HG02840 (cell line): ENCODE results near the gene LPAR3.

ENCODE experiments used
- ATAC-seq: cut with Tn5 transposase; IDR thresholded peaks from one replicate; pipeline ENCODE4 v1.9.1; 2021; ENCODE audit warnings: mild to moderate bottlenecking, moderate library complexity, moderate number of reproducible peaks; ENCODE audit not compliant: unreplicated experiment, low FRiP score

The LPAR3 gene

GRCh38 chr1:84833194-84833593, 59.8 kb downstream of the LPAR3 start:
- ATAC-seq: no peak

GRCh38 chr1:84830136-84830535, 62.9 kb downstream of the LPAR3 start:
- ATAC-seq: no peak

GRCh38 chr1:84827976-84828375, 65.0 kb downstream of the LPAR3 start:
- no peak for ATAC-seq

DNA sequence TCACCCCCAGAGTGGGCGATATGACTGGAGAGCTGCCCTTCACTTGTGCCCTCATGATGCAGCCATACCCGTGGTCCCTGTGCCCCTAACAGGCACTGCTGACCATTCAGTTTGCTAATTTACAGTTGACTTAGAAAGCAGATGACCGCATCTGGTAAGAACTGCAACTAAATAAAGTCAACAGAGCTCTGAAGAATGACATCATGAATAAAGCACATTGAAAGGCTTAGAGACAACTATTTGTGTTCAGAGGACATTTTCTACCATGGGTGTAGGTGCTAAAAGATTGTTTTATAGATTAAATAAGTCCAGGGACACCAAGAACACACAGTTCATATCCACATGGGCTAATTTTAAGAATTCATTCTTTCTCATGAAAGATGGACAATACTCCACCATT, 65.5 kb downstream of the LPAR3 start:
- ATAC-seq: no peak

GRCh38 chr1:84825161-84825560, 67.8 kb downstream of the LPAR3 start:
- ATAC-seq: no peak

DNA sequence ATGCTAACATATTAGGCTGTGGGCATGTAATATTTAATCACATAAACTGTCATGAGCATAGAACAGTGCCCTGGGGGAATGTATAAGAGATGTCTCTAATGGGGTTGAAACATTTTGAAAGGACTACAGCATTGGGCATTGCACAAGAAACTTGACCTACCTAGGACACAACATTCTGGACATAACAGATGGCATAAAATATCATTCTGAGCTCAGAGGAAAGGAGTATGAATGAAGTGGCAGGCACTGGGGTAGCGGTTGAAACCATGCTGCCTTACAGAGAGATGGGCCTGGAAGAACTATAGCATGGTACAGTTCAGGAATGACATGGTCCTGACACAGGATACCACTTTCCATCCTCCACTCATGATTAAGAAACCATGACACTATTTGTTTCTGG, 69.0 kb downstream of the LPAR3 start:
- no peak for ATAC-seq

DNA sequence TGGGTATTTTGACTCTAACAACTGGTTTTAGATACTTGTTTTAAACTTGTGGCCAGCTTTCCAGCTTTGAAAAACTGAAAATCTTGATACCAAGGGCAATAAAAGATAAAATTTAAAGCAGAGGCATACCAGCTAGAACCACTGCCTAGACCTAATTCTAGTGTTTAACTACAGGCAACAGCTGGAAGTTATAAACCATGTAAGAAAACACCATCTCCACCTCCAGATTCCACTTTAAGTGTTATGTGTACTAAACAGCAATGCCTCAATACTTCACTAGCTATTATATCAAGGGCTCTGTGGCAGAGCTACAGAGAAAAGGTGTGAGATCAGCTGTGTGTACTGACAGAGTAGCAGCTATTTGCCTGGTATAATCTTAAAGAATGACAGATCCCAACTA, 69.5 kb downstream of the LPAR3 start:
- no peak for ATAC-seq

- no peak for ATAC-seq
These were observed 82.7 kb downstream of the LPAR3 start for GRCh38 chr1:84810343-84810742.

DNA sequence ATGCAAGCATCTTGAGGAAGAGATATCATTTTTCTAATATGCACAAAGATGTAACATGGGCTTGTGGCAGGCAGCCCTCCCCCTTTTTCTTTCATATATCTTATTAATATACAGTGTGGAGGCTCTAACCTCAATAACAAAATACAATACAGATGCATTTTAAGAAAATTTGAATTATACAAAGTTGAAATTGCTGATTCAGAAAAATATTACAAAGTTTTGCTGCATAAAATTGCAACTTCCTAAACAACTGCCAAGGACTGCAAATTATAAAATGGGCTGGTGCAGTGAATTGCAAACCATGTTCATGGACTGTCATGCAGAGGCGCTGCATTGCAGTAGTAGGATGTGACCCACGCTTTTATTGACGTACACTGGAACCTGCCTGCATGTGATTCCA, 84.0 kb downstream of the LPAR3 start:
- no peak for ATAC-seq

DNA sequence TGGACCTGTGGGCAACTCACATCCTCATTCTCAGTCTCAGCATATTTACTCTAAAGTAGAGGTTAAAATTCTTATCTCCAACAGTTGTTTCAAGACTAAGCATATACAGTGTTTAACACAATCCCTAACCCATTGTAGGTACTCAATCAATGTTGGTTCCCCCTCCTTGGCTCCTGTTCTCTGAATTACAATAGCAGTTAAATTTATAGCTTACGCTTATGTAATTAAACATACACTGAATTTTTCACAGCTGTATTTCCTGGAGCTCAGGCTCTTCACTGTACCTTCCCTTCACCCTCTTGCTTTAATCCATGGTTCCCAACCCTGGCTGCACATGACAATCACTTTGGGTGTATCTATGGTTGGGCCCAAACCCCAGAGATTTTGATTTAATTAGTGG, 89.4 kb downstream of the LPAR3 start:
- ATAC-seq: no peak

- no peak for ATAC-seq
These were observed 90.3 kb downstream of the LPAR3 start for GRCh38 chr1:84802567-84803232.

GRCh38 chr1:84800090-84801073, 92.6 kb downstream of the LPAR3 start:
- ATAC-seq: no peak

GRCh38 chr1:84797603-84798002, 95.4 kb downstream of the LPAR3 start:
- no peak for ATAC-seq

GRCh38 chr1:84795966-84796600, 96.9 kb downstream of the LPAR3 start:
- ATAC-seq: no peak

DNA sequence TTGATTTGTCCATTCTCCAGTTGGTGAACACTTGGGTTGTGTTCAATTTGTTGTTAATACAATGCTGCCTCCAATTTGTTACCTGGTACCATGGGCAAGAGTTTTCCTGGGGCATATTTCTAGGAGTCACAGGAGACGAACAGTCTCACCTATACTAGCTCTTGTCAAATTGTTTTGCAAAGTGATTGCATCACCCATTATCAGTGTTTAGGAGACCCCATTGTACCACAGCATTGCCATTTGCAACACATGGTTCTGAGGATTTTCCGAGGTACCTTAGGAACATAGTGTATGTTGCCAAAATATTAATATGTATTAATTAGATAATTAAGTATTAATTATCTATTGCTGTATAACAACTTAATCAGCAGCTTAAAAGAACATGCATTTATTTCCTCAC, 97.8 kb downstream of the LPAR3 start:
- no peak for ATAC-seq

DNA sequence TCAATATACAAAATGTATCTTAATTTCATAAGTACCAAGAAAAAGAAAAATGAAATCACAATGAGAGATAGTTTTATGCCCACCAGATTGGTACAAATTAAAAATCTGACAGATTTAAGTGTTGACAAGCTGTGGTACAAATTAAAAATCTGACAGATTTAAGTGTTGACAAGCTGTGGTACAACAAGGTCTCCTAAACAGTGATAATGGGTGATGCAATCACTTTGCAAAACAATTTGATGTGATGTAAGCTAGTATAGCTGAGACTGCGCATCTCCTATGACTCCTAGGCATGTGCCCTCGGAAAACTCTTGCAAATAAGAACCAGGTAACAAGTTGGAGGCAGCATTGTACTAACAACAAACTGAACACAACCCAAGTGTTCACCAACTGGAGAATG, 100.6 kb downstream of the LPAR3 start:
- no peak for ATAC-seq

- ATAC-seq: no peak
These were observed 104.0 kb downstream of the LPAR3 start for GRCh38 chr1:84789014-84789413.

GRCh38 chr1:84785271-84786036, 107.6 kb downstream of the LPAR3 start:
- no peak for ATAC-seq

DNA sequence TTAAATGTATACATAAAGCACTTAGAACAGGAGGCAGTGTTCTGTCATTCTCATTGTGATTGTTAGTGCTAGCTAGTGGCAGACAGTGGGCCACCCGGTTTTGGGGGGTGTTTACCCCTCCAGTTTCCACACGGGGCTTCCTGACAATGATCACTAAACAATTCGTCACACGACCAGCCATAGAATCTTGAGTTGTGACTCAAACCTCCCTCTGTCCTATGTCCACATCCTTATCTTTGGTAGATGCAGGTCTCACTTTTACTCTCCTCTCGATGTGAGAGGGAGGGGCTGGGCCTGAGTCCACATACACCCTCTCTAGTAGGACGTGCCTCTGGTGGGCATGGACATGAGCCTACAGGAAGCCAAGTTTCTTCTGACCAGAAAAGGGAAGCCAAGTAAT, 110.1 kb downstream of the LPAR3 start:
- ATAC-seq: no peak

DNA sequence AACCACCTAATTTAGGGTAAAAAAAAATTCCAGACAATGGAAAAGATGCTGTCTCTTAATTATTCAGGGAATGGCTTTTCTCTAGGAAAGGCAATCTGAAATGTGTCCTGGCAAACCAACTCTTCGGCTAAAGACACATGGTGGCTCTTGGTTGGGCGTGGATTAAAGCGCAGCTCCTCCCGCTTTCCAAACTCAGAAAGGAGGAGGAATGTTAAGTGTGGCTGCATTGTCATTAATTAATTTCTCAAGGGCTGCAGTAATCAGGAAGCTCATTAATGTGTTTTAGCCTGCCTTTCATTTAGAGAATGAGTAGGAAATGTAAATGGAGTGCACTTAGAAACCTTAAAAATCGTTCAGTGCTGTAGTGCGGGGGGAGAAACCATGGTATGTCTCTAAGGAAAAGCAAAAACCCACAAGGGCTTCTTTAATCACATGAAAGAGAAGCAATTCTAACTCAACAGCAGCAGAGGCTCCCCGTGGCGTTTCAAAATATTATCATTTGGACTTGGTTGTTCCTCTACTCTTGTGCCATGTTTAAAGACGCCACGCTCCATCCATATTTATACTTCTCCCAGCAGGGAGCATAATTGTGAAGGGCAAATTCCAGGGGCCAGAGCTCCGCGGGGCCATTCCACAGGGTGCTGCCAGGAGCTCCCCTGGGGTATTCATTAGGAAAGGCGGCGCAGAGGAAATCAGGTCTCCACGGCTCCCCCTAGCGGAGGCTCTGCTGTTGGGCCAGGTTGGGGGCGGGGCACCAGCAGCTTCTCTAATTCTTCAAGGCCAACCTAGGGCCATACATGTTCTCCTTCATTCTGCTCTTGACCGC, 110.8 kb downstream of the LPAR3 start:
- ATAC-seq: no peak
